NCI-H748 (cell line): Measurements from ENCODE around the gene IL19.
"Not testable (repeated sequence)": the region's sequence is repeated elsewhere in the genome, so short reads cannot be mapped to it uniquely, and the experiment has no call there.

Experiments
- DNase-seq: peaks from one replicate; lab custom pipeline; 2025; ENCODE audit not compliant: unreplicated experiment; lab: John Stamatoyannopoulos, UW

The IL19 gene

DNA sequence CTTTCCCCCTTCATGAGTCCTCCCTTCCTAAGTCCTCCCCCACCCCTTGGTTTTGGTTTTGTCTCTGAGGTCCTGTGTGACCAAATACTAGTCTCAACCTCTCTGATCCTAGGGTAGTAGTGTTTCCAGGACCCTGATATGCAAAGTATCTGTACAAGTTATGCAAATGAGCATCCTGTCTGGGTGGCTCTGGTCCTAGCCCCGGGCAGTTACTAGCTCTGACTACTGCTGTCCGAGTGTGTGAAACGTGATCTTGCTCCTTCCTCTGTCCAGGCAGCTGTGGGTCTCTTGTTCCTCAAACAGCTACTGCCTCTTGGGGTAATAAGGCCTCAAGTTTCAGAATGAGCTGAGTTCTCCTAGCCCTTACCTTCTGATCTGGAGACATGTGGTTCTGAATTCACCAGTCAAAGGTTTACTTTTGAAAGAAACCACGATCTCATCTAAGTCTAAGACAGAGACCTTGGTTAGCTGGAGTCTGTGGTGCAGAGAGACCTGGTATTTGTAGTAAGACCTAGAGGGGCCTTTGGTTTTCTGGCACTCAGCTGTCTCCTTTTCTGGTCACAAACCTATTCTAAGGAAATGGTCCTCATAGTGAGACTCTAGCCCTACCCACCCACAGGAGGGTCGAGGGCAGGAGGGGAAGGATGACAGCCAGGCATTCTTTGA is 31.0 kb upstream of the IL19 start:
- no peak for DNase-seq

GRCh38 chr1:206741142-206741701 is 29.4 kb upstream of the IL19 start:
- DNase-seq = no peak

- DNase-seq = no peak
Observed at GRCh38 chr1:206742719-206743383, 27.7 kb upstream of the IL19 start.

DNA sequence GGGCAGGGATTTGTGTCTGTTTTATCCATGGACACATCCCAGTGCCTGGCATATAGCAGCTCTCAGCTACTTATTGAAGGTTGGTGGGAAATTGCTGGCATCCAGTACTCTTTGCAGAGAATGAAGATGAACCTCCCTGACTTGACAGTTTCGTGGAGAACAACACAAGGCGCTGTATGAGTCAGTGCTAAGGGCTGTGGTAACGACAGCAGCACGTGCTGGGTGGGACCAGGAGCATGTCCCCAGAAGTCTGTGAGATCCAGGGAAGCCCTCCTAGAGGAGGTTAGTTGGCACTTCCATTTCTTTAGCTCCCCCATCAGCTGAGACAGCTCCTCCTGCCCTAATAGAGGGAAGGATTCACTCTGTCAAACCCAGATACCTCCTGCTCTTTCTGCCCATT is 25.9 kb upstream of the IL19 start:
- no peak for DNase-seq

DNA sequence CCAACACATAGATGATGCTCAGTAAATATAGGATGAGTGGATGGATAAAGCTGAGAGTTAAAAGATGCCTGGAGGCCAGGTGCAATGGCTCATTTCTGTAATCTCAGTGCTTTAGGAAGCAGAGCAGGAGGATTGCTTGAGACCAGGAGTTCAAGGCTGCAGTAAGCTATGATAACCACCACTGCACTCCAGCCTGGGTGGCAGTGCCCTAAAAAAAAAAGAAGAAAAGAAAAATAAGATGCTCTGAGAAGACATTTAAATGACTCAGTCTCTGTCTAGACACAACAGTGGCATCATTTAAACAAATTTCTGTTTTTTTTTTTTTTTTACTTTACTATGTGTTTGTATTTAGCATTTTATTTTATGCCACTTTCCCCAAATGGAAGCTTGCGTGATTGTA is 25.3 kb upstream of the IL19 start:
- no peak for DNase-seq

DNA sequence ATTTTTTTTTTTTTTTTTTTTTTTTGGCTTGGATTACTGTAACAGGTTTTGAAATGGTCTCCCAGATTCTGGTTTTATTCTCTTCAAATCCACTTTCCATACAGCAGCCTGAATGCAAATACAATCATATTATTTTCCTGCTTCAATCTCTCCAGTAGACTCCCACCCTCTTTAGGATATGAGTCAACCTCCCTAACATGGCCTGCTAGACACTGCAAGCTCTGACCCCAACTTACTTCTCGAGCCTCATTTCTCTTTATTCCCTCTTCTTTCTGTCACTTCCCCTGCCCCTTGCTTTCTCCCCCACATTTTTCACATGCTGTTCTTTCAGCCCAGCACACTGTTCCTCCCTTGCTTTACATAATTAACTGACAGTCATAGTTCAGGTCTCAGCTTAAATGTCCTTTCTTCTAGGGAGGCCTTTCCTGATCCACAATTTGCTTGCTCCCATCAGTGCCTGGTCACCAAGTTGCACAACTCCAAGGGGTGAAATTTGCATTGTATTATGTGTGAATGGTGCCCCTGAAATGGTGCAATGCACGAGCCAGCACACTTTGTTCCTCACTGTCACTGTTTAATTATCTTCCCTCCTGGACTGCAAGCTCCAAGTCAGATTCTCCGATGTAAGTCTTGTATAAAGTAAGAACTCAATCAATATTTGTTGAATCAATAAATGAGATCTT is 22.1 kb upstream of the IL19 start:
- DNase-seq = no peak

GRCh38 chr1:206751891-206752290 is 18.7 kb upstream of the IL19 start:
- no peak for DNase-seq

GRCh38 chr1:206752481-206752880 is 18.1 kb upstream of the IL19 start:
- DNase-seq = no peak

- DNase-seq = no peak
Observed at GRCh38 chr1:206753141-206753540, 17.4 kb upstream of the IL19 start.

DNA sequence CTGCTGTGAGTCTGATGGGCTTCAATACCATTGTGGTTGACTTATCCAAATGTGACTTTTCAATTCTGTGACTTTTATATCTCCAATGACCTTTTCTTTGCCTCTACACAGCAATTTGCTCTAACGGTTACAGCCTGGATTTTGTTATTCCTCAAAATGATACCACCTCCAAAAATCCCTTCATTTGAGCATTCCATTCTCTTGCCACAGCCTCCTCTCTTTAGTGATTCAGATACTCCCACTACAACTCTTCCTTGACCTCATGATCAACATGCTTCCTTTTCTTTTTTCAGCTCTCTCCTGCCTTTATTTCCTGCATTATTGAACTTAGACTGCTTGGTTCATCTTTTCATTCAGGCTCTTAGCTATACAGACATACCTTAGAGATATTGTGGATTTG is 16.6 kb upstream of the IL19 start:
- no peak for DNase-seq

GRCh38 chr1:206757524-206758266 is 12.9 kb upstream of the IL19 start:
- DNase-seq = no peak

GRCh38 chr1:206760590-206760989 is 10.0 kb upstream of the IL19 start:
- DNase-seq = no peak

DNA sequence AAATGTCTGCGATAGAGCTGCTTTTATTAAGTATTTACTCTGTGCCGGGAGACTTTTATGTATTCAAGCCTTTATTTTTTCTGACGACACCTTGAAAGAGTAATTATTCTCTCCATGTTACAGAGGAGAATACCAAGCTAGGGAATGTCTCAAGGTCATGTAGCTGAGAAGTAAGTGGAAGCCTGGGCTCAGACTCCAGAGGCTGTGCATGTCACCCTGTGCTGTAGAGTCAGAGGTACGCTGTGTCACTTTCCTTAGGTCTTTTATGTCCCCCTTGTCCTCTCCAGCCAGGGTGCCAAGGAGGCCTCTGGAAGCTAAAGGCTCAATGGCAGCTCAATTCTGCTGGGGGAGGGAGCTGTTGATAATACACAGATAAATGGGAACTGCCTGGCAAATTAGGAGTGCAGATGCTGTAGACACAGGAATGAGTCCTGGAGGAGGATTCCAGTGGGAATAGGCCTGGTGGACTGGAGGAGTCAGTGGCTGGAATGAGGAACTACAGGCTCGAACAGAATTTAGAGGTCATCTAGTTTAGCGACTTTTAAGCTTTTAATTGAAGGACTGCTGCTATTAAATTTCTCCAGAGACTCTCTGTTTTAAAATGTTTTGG is 9.3 kb upstream of the IL19 start:
- DNase-seq = no peak

DNA sequence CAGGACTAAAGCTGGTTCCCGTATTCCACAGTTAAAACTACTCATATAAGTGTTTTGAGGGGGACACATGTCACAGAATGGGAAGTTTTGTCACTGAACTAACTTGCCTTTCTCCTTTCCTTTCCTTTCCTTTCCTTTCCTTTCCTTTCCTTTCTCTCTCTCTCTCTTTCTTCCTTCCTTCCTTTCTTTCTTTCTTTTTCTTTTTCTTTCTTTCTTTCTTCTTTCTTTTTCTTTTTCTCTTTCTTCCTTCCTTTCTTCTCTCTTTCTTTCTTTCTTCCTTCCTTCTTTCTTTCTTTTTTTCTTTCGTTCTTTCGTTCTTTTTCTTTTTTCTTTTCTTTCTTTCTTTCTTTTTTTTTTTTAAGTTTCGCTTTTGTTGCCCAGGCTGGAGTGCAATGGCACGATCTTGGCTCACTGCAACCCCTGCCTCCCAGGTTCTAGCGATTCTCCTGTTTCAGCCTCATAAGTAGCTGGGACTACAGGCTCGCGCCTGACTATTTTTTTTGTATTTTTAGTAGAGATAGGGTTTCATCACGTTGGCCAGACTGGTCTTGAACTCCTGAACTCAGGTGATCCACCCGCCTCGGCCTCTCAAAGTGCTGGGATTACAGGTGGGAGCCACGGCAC is 7.7 kb upstream of the IL19 start:
- DNase-seq = not testable (repeated sequence)

- not testable (repeated sequence) for DNase-seq
Observed at GRCh38 chr1:206765771-206766170, 4.8 kb upstream of the IL19 start.

- no peak for DNase-seq
Observed at GRCh38 chr1:206766251-206766856, 4.2 kb upstream of the IL19 start.

GRCh38 chr1:206768472-206769303 is 1.9 kb upstream of the IL19 start:
- no peak for DNase-seq

- DNase-seq = peak; percentile 6
Observed at GRCh38 chr1:206769304-206769731, 1.3 kb upstream of the IL19 start.

DNA sequence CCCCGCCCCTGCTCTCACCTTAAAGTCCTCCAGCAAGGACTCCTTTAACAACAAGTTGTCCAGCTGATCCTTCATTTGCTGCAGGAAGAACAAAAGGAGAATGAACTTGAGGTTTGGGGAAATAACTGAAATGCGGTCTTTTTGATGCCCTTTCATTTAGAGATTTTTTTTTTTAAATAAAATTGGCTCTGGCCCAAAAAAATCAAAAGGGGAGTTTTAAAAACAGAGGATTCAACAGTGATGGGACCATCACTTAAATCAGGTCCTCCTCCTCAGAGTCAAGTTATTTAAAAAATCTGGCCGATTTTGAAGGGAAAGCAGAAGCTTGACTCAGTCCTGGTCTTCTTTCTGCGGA is 742 bp downstream of the IL19 start:
- no peak for DNase-seq
